Glomerular visceral epithelial cell (primary cell): ENCODE data around the gene ANKRD62.
"Not testable (repeated sequence)": the region's sequence is repeated elsewhere in the genome, so short reads cannot be mapped to it uniquely, and the experiment has no call there.

Experiments used
- DNase-seq: peaks from one replicate; pipeline ENCODE4 v3.0.0-alpha.2; 2016; ENCODE audit errors: extremely low spot score

Gene ANKRD62

GRCh38 chr18:12098374-12098773 is 4.7 kb downstream of the ANKRD62 start:
- no peak for DNase-seq

- no peak for DNase-seq
Observed at GRCh38 chr18:12099160-12099559, 5.5 kb downstream of the ANKRD62 start.

- DNase-seq: no peak
Observed at GRCh38 chr18:12101266-12101665, 7.6 kb downstream of the ANKRD62 start.

- no peak for DNase-seq
Observed at GRCh38 chr18:12102136-12102842, 8.6 kb downstream of the ANKRD62 start.

- no peak for DNase-seq
Observed at GRCh38 chr18:12106471-12106870, 12.8 kb downstream of the ANKRD62 start.

GRCh38 chr18:12109836-12110235 is 16.2 kb downstream of the ANKRD62 start:
- no peak for DNase-seq

- no peak for DNase-seq
Observed at GRCh38 chr18:12113999-12114646, 20.5 kb downstream of the ANKRD62 start.

- DNase-seq: no peak
Observed at GRCh38 chr18:12119358-12119757, 25.7 kb downstream of the ANKRD62 start.

GRCh38 chr18:12121175-12122042 is 27.8 kb downstream of the ANKRD62 start:
- DNase-seq: no peak

GRCh38 chr18:12122043-12122389 is 28.4 kb downstream of the ANKRD62 start:
- DNase-seq: not testable (repeated sequence)

GRCh38 chr18:12127647-12128046 is 34.0 kb downstream of the ANKRD62 start:
- DNase-seq: not testable (repeated sequence)

GRCh38 chr18:12138831-12139230 is 45.2 kb downstream of the ANKRD62 start:
- not testable (repeated sequence) for DNase-seq

- not testable (repeated sequence) for DNase-seq
Observed at GRCh38 chr18:12140866-12141265, 47.2 kb downstream of the ANKRD62 start.

- DNase-seq: not testable (repeated sequence)
Observed at GRCh38 chr18:12141778-12142177, 48.1 kb downstream of the ANKRD62 start.

GRCh38 chr18:12149431-12149830 is 55.8 kb downstream of the ANKRD62 start:
- not testable (repeated sequence) for DNase-seq

GRCh38 chr18:12154361-12154760 is 60.7 kb downstream of the ANKRD62 start:
- no peak for DNase-seq

- no peak for DNase-seq
Observed at GRCh38 chr18:12155996-12156395, 62.4 kb downstream of the ANKRD62 start.

GRCh38 chr18:12159446-12159845 is 65.8 kb downstream of the ANKRD62 start:
- no peak for DNase-seq

- DNase-seq: no peak
Observed at GRCh38 chr18:12162786-12163185, 69.1 kb downstream of the ANKRD62 start.

GRCh38 chr18:12165038-12165768 is 71.6 kb downstream of the ANKRD62 start:
- DNase-seq: no peak
